HEK293 (cell line): ENCODE measurements around the gene COMMD3.

Source experiments
- BCL11B ChIP-seq: fragments of 450-650 bp; formaldehyde crosslinking; IDR thresholded peaks from 2 replicates; pipeline ENCODE4 v1.5.1; 2016; ENCODE audit warnings: low read depth, missing biosample characterization, missing genetic modification characterization
- CTCF ChIP-seq: fragments of 450-650 bp; formaldehyde crosslinking; IDR thresholded peaks from 2 replicates; pipeline ENCODE4 v1.5.1; 2016; ENCODE audit warnings: missing biosample characterization, missing genetic modification characterization
- IKZF3 ChIP-seq: fragments of 450-650 bp; IDR thresholded peaks from 2 replicates; pipeline ENCODE4 v1.5.0; 2018; ENCODE audit warnings: missing biosample characterization, mild to moderate bottlenecking, missing genetic modification characterization, moderate library complexity
- PRDM4 ChIP-seq: fragments of 450-650 bp; formaldehyde crosslinking; IDR thresholded peaks from 2 replicates; pipeline ENCODE4 v1.5.1; 2017; ENCODE audit warnings: missing biosample characterization, missing genetic modification characterization
- REST ChIP-seq: fragments of 450-650 bp; formaldehyde crosslinking; IDR thresholded peaks from 2 replicates; pipeline ENCODE4 v1.5.1; 2016; ENCODE audit warnings: missing biosample characterization, missing genetic modification characterization
- YY1 ChIP-seq: fragments of 450-650 bp; formaldehyde crosslinking; IDR thresholded peaks from 2 replicates; pipeline ENCODE4 v1.5.1; 2018; ENCODE audit warnings: missing biosample characterization, missing genetic modification characterization
- ZBTB8A ChIP-seq: fragments of 450-650 bp; formaldehyde crosslinking; IDR thresholded peaks from 2 replicates; pipeline ENCODE4 v1.5.1; 2016; ENCODE audit warnings: missing biosample characterization, missing genetic modification characterization
- ZNF274 ChIP-seq, 2 experiments: fragments of 200-500 bp in 1 of 2; fragments of 450-650 bp in 1 of 2; sonication (Bioruptor generic) in 1 of 2; formaldehyde crosslinking in 1 of 2; IDR thresholded peaks; 2 replicates each; pipeline versions ENCODE4 v1.5.1 to v1.6.1; 2014 to 2016; ENCODE audit warnings: borderline replicate concordance in 1 of 2, inconsistent platforms in 1 of 2, low read length in 1 of 2, missing biosample characterization in 1 of 2, missing genetic modification characterization in 1 of 2
- ZNF48 ChIP-seq: fragments of 450-650 bp; formaldehyde crosslinking; IDR thresholded peaks from 2 replicates; pipeline ENCODE4 v1.5.1; 2016; ENCODE audit warnings: missing biosample characterization, missing genetic modification characterization

- TF ChIP-seq ZBTB8A (tag by site-specific recombination) (no peak), CTCF (no peak), ZNF274 (IDR thresholded peaks at IDR 0.05; ENCODE audit: low read length) (no peak), ZNF274 (tag by site-specific recombination; IDR thresholded peaks at IDR 0.05; ENCODE audit: borderline replicate concordance) (no peak), BCL11B (no peak), YY1 (no peak), ZNF48 (no peak), REST (tag by site-specific recombination) (no peak), IKZF3 (tag by site-specific recombination) (no peak), PRDM4 (tag by site-specific recombination) (no peak)
Observed at GRCh38 chr10:22339761-22340328, 23.7 kb downstream of the COMMD3 start.
